H9 (cell line): ENCODE data around the gene BPIFA1. TPM values are rescaled to one million over a fixed set of nuclear protein-coding genes. Genes with fewer than 3 reads are reported as not detected.

Experiments used
- DNase-seq: peaks from one replicate; pipeline ENCODE4 v3.0.0-alpha.2; 2017
- H2AFZ ChIP-seq: one replicate; pipeline ENCODE4 v1.6.1; 2013; ENCODE audit warnings: mild to moderate bottlenecking, low read length, control low read depth, moderate library complexity
- H2AK5ac ChIP-seq: 2 replicates; pipeline ENCODE4 v1.6.1; 2013; ENCODE audit warnings: low read length, control low read depth, mixed read lengths; ENCODE audit not compliant: insufficient read length
- H2BK120ac ChIP-seq: one replicate; pipeline ENCODE4 v1.6.1; 2013; ENCODE audit warnings: low read depth, mild to moderate bottlenecking, low read length, control low read depth, inconsistent platforms; ENCODE audit not compliant: poor library complexity, severe bottlenecking
- H2BK12ac ChIP-seq: 2 replicates; pipeline ENCODE4 v1.6.1; 2013; ENCODE audit warnings: low read length, control low read depth, mixed read lengths, low read depth; ENCODE audit not compliant: insufficient read length
- H2BK15ac ChIP-seq: 2 replicates; pipeline ENCODE4 v1.6.1; 2013; ENCODE audit warnings: low read depth, low read length, control low read depth
- H2BK20ac ChIP-seq: one replicate; pipeline ENCODE4 v1.6.1; 2013; ENCODE audit warnings: low read depth, mild to moderate bottlenecking, low read length, control low read depth, inconsistent platforms; ENCODE audit not compliant: poor library complexity, severe bottlenecking
- H2BK5ac ChIP-seq: 2 replicates; pipeline ENCODE4 v1.6.1; 2013; ENCODE audit warnings: low read length, control low read depth, mixed read lengths; ENCODE audit not compliant: insufficient read length
- H3K14ac ChIP-seq: 2 replicates; pipeline ENCODE4 v1.6.1; 2013; ENCODE audit warnings: low read length, control low read depth; ENCODE audit not compliant: insufficient read depth
- H3K18ac ChIP-seq: 2 replicates; pipeline ENCODE4 v1.6.1; 2013; ENCODE audit warnings: low read depth, mild to moderate bottlenecking, mixed read lengths, low read length, control low read depth; ENCODE audit not compliant: insufficient read length
- H3K23ac ChIP-seq: 2 replicates; pipeline ENCODE4 v1.6.1; 2013; ENCODE audit warnings: low read length, control low read depth, mixed read lengths, low read depth; ENCODE audit not compliant: insufficient read length
- H3K23me2 ChIP-seq: 2 replicates; pipeline ENCODE4 v1.6.1; 2013; ENCODE audit warnings: low read depth, mild to moderate bottlenecking, mixed read lengths, low read length, control low read depth; ENCODE audit not compliant: insufficient read length, poor library complexity, severe bottlenecking
- H3K27ac ChIP-seq: 2 replicates; pipeline ENCODE4 v1.5.1; 2013; ENCODE audit warnings: low read length, control low read depth, mixed read lengths, low read depth; ENCODE audit not compliant: insufficient read length
- H3K27me3 ChIP-seq: 2 replicates; pipeline ENCODE4 v1.6.1; 2013; ENCODE audit warnings: low read length, control low read depth, inconsistent platforms; ENCODE audit not compliant: insufficient read depth
- H3K4ac ChIP-seq: 2 replicates; pipeline ENCODE4 v1.6.1; 2013; ENCODE audit warnings: low read depth, mild to moderate bottlenecking, control low read depth, inconsistent platforms, low read length, moderate library complexity
- H3K4me1 ChIP-seq: 2 replicates; pipeline ENCODE4 v1.6.1; 2013; ENCODE audit warnings: low read length, control low read depth, inconsistent platforms; ENCODE audit not compliant: insufficient read depth
- H3K4me2 ChIP-seq: 2 replicates; pipeline ENCODE4 v1.6.1; 2013; ENCODE audit warnings: low read length, control low read depth, mixed read lengths; ENCODE audit not compliant: insufficient read length, insufficient read depth
- H3K56ac ChIP-seq: 2 replicates; pipeline ENCODE4 v1.6.1; 2013; ENCODE audit warnings: low read depth, mild to moderate bottlenecking, mixed read lengths, low read length, control low read depth; ENCODE audit not compliant: insufficient read length
- H3K79me1 ChIP-seq: 2 replicates; pipeline ENCODE4 v1.6.1; 2013; ENCODE audit warnings: low read depth, mild to moderate bottlenecking, moderate library complexity, low read length, control low read depth, inconsistent platforms; ENCODE audit not compliant: insufficient read depth, poor library complexity, severe bottlenecking
- H3K79me2 ChIP-seq: 2 replicates; pipeline ENCODE4 v1.6.1; 2013; ENCODE audit warnings: low read length, control low read depth, inconsistent platforms; ENCODE audit not compliant: insufficient read depth
- H3K9ac ChIP-seq: 2 replicates; pipeline ENCODE4 v1.6.1; 2013; ENCODE audit warnings: low read length, control low read depth, mixed read lengths; ENCODE audit not compliant: insufficient read length; ENCODE audit errors: extremely low read depth
- H3K9me3 ChIP-seq: one replicate; pipeline ENCODE4 v1.6.1; 2013; ENCODE audit warnings: low read depth, low read length, inconsistent platforms; ENCODE audit not compliant: control insufficient read depth
- H3T11ph ChIP-seq: one replicate; pipeline ENCODE4 v1.6.1; 2013; ENCODE audit warnings: mild to moderate bottlenecking, low read length, control low read depth, inconsistent platforms
- H4K20me1 ChIP-seq: one replicate; pipeline ENCODE4 v1.6.1; 2013; ENCODE audit not compliant: control insufficient read depth, insufficient read length, insufficient read depth
- H4K5ac ChIP-seq: 2 replicates; pipeline ENCODE4 v1.6.1; 2013; ENCODE audit warnings: low read depth, mild to moderate bottlenecking, mixed read lengths, low read length, control low read depth; ENCODE audit not compliant: insufficient read length
- H4K8ac ChIP-seq: replicated peaks from 2 replicates; pipeline ENCODE4 v1.6.1; 2013; ENCODE audit warnings: low read length, control low read depth, mixed read lengths, low read depth; ENCODE audit not compliant: insufficient read length
- H4K91ac ChIP-seq: 2 replicates; pipeline ENCODE4 v1.6.1; 2013; ENCODE audit warnings: low read depth, mild to moderate bottlenecking, moderate library complexity, mixed read lengths, low read length, control low read depth; ENCODE audit not compliant: insufficient read length
- H3K27ac Mint-ChIP-seq, 3 experiments: 2 replicates in 2 of 3; 3 replicates in 1 of 3; pipeline ENCODE4 v1.8.0; 2020 to 2021; ENCODE audit warnings: mixed read lengths in 3 of 3, mild to moderate bottlenecking in 1 of 3, moderate library complexity in 1 of 3
- H3K27me3 Mint-ChIP-seq: 2 replicates; pipeline ENCODE4 v1.8.0; 2021; ENCODE audit warnings: low read depth, mild to moderate bottlenecking, moderate library complexity, mixed read lengths
- H3K36me3 Mint-ChIP-seq, 3 experiments: 2 replicates in 2 of 3; 3 replicates in 1 of 3; pipeline ENCODE4 v1.8.0; 2020 to 2021; ENCODE audit warnings: low read depth in 3 of 3, mixed read lengths in 3 of 3; ENCODE audit not compliant: insufficient read depth in 1 of 3
- H3K4me1 Mint-ChIP-seq, 2 experiments: 2 replicates each; pipeline ENCODE4 v1.8.0; 2020; ENCODE audit warnings: mixed read lengths in 2 of 2
- H3K4me3 Mint-ChIP-seq, 2 experiments: 2 replicates in 1 of 2; 3 replicates in 1 of 2; pipeline ENCODE4 v1.8.0; 2020 to 2021; ENCODE audit warnings: mild to moderate bottlenecking in 2 of 2, mixed read lengths in 2 of 2, moderate library complexity in 1 of 2
- H3K9me3 Mint-ChIP-seq, 2 experiments: 2 replicates in 1 of 2; 3 replicates in 1 of 2; pipeline ENCODE4 v1.8.0; 2020; ENCODE audit warnings: mild to moderate bottlenecking in 2 of 2, mixed read lengths in 2 of 2, moderate library complexity in 1 of 2
- CTCF ChIP-seq: fragments of 200-600 bp; sonication (generic); conservative IDR thresholded peaks from 3 replicates; pipeline ENCODE4 v1.8.0; 2021; ENCODE audit warnings: antibody characterized with exemption, mild to moderate bottlenecking
- WGBS: extraction: QIAGEN DNeasy Blood & Tissue Kit; methylation state at CpG from one replicate; pipeline ENCODE4 v1.1.7; 2013; ENCODE audit warnings: missing lambda C conversion rate, low lambda C conversion rate, mixed read lengths; ENCODE audit not compliant: insufficient read length; ENCODE audit errors: extremely low coverage; 5-methylcytosine and 5-hydroxymethylcytosine counted together
- total RNA-seq: library from RNA; stranded (reverse); gene quantifications from 2 replicates; pipeline ENCODE4 v1.2.1, GENCODE V29; 2021

Gene BPIFA1
- total RNA-seq, 1 experiment from 2014 or later = not detected

- Histone ChIP-seq H4K20me1 (no peaks in the 10 kb centered on the region), H2BK12ac (no peak overlapping the region), H2AFZ (no peak overlapping the region), H3K18ac (no peak overlapping the region), H2AK5ac (no peak overlapping the region), H3K79me2 (no peaks in the 10 kb centered on the region), H3K9me3 (no peaks in the 10 kb centered on the region), H3K14ac (no peak overlapping the region), H3K9ac (no peak overlapping the region), H2BK120ac (no peak overlapping the region), H3K4me1 (no peaks in the 10 kb centered on the region), H3K4ac (no peak overlapping the region), H4K5ac (no peak overlapping the region), H4K91ac (no peak overlapping the region), H3K23ac (no peak overlapping the region), H2BK5ac (no peak overlapping the region), H4K8ac (no peak overlapping the region), H3K56ac (no peak overlapping the region), H3T11ph (no peak overlapping the region), H3K23me2 (no peaks in the 10 kb centered on the region), H3K27ac (no peak overlapping the region), H3K4me2 (no peak overlapping the region), H2BK15ac (no peak overlapping the region), H3K27me3 (no peaks in the 10 kb centered on the region), H2BK20ac (no peak overlapping the region), H3K79me1 (no peaks in the 10 kb centered on the region)
- Mint-ChIP-seq H3K4me3 (no peak overlapping the region), H3K27me3 (peaks cover 7% of the 10 kb centered on the region), H3K9me3 (no peaks in the 10 kb centered on the region; a peak in 1 of 5 replicates), H3K4me1 (peaks cover 4% of the 10 kb centered on the region in 2 experiments; a peak in 3 of 4 replicates), H3K36me3 (no peaks in the 10 kb centered on the region), H3K27ac (no peak overlapping the region)
- DNase-seq = no peak
- no peak for TF ChIP-seq CTCF
- WGBS = no CpG with 5 or more reads among the region's 3 CpGs
Measured at GRCh38 chr20:33251496-33251895, 15.7 kb downstream of the BPIFA1 start.
